Ovary (tissue), 3 donors: Measurements from ENCODE around the gene NOA1.

Experiments
- CTCF ChIP-seq, 3 donors: fragments of 450-650 bp in 2 of 3; fragments of 200-600 bp in 1 of 3; IDR thresholded peaks; one replicate each; pipeline versions ENCODE4 v1.5.1 to v1.8.0; 2016 to 2022; ENCODE audit warnings: antibody characterized with exemption in 3 of 3, mild to moderate bottlenecking in 1 of 3
- EP300 ChIP-seq: sonication (generic); formaldehyde crosslinking; IDR thresholded peaks from one replicate; pipeline ENCODE4 v1.6.1; 2017; ENCODE audit warnings: antibody characterized with exemption
- POLR2A ChIP-seq: fragments of 450-650 bp; IDR thresholded peaks from one replicate; pipeline ENCODE4 v1.6.1; 2017; ENCODE audit warnings: antibody characterized with exemption, mild to moderate bottlenecking, moderate library complexity
- donor health status: DM: no; HTN: no; CAD: no.

- TF ChIP-seq CTCF (IDR thresholded peaks at IDR 0.05) (no peak), POLR2A (no peak), EP300 (no peak)
These were observed 5.0 kb downstream of the NOA1 start for GRCh38 chr4:56972389-56972788.
